Prostate gland (tissue), 2 donors: ENCODE measurements around the gene GPR176.

Experiments
- POLR2A ChIP-seq: fragments of 450-650 bp; IDR thresholded peaks from one replicate; pipeline ENCODE4 v1.6.1; 2016; ENCODE audit warnings: antibody characterized with exemption, mild to moderate bottlenecking
- POLR2AphosphoS5 ChIP-seq: sonication (generic); formaldehyde crosslinking; IDR thresholded peaks from one replicate; pipeline ENCODE4 v1.6.1; 2017; ENCODE audit warnings: antibody characterized with exemption
- TF ChIP-seq, protein P1 (sequence below), 4 experiments: fragments of 200-600 bp in 2 of 4; fragments of 450-650 bp in 2 of 4; sonication (generic) in 2 of 4; IDR thresholded peaks; 1 replicate in 3 of 4; 2 replicates in 1 of 4; pipeline ENCODE4 v1.5.1; 2016 to 2019; ENCODE audit warnings: antibody characterized with exemption in 4 of 4, mild to moderate bottlenecking in 2 of 4, moderate library complexity in 2 of 4

DNA sequence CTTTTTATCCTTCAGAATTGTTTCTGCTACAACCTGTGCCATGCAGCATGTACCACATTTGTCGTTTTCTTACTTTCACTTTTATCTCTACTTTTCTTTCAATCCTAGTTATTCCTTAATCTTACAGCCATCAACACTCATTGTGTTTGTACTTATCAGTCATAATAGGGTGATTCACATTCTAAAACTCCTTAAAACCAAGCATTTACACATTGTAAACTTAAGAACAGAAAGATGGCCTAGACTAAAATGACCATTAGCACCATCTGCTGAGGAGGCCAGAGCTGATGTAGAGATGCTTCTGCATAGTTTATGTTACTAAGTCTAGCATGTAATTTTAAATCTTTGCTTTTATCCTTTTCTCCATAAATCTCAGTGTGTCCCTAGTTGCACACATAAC is 39.3 kb upstream of the GPR176 start:
- TF ChIP-seq, protein P1, sequence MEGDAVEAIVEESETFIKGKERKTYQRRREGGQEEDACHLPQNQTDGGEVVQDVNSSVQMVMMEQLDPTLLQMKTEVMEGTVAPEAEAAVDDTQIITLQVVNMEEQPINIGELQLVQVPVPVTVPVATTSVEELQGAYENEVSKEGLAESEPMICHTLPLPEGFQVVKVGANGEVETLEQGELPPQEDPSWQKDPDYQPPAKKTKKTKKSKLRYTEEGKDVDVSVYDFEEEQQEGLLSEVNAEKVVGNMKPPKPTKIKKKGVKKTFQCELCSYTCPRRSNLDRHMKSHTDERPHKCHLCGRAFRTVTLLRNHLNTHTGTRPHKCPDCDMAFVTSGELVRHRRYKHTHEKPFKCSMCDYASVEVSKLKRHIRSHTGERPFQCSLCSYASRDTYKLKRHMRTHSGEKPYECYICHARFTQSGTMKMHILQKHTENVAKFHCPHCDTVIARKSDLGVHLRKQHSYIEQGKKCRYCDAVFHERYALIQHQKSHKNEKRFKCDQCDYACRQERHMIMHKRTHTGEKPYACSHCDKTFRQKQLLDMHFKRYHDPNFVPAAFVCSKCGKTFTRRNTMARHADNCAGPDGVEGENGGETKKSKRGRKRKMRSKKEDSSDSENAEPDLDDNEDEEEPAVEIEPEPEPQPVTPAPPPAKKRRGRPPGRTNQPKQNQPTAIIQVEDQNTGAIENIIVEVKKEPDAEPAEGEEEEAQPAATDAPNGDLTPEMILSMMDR (IDR thresholded peaks at IDR 0.05), result no peak
- no peak for TF ChIP-seq POLR2A
- TF ChIP-seq POLR2AphosphoS5, result no peak
